GM19438 (cell line): Measurements from ENCODE around the gene EIF2S1.
"Not testable (repeated sequence)": the region's sequence is repeated elsewhere in the genome, so short reads cannot be mapped to it uniquely, and the experiment has no call there.

Source experiments
- ATAC-seq: cut with Tn5 transposase; IDR thresholded peaks from one replicate; pipeline ENCODE4 v1.9.1; 2021; ENCODE audit warnings: low read depth; ENCODE audit not compliant: unreplicated experiment

Gene EIF2S1

GRCh38 chr14:67359775-67360469 is at the start of gene EIF2S1, which contains the start of gene ATP6V1D:
Gene EIF2S1, plus strand, starts transcription at chr14:67360328. Its CDS starts 4,440 bp downstream, at chr14:67364768.
Gene ATP6V1D, minus strand, starts transcription at chr14:67359804. Its CDS starts 106 bp downstream, at chr14:67359698.
- ATAC-seq, result peak; percentile 87

- ATAC-seq, result no peak
Observed at GRCh38 chr14:67311868-67312267, 48.3 kb upstream of the EIF2S1 start.

GRCh38 chr14:67313153-67313552 is 47.0 kb upstream of the EIF2S1 start:
- ATAC-seq, result no peak

- no peak for ATAC-seq
Observed at GRCh38 chr14:67317822-67318221, 42.3 kb upstream of the EIF2S1 start.

- no peak for ATAC-seq
Observed at GRCh38 chr14:67319142-67319541, 41.0 kb upstream of the EIF2S1 start.

GRCh38 chr14:67329666-67330065 is 30.5 kb upstream of the EIF2S1 start:
- not testable (repeated sequence) for ATAC-seq

- no peak for ATAC-seq
Observed at GRCh38 chr14:67331368-67332125, 28.6 kb upstream of the EIF2S1 start.

- no peak for ATAC-seq
Observed at GRCh38 chr14:67332468-67332867, 27.7 kb upstream of the EIF2S1 start.

- ATAC-seq, result no peak
Observed at GRCh38 chr14:67335781-67336180, 24.3 kb upstream of the EIF2S1 start.

GRCh38 chr14:67341231-67341630 is 18.9 kb upstream of the EIF2S1 start:
- ATAC-seq, result not testable (repeated sequence)

- no peak for ATAC-seq
Observed at GRCh38 chr14:67343601-67344230, 16.4 kb upstream of the EIF2S1 start.

- ATAC-seq, result no peak
Observed at GRCh38 chr14:67345583-67345982, 14.5 kb upstream of the EIF2S1 start.

- no peak for ATAC-seq
Observed at GRCh38 chr14:67352055-67352454, 8.1 kb upstream of the EIF2S1 start.

GRCh38 chr14:67357186-67357968 is 2.8 kb upstream of the EIF2S1 start:
- no peak for ATAC-seq

GRCh38 chr14:67357969-67358354 is 2.2 kb upstream of the EIF2S1 start:
- ATAC-seq, result no peak

- no peak for ATAC-seq
Observed at GRCh38 chr14:67358924-67359774, 979 bp upstream of the EIF2S1 start.

GRCh38 chr14:67360470-67361206 is 510 bp downstream of the EIF2S1 start:
- peak; percentile 22 for ATAC-seq

GRCh38 chr14:67365476-67365875 is 5.3 kb downstream of the EIF2S1 start:
- no peak for ATAC-seq

GRCh38 chr14:67370830-67371229 is 10.7 kb downstream of the EIF2S1 start:
- no peak for ATAC-seq
